NCI-H510A treated with DMSO at 0.1 percent for 48 hours (cell line): ENCODE data around the gene NOTCH3.

Experiments used
- DNase-seq: peaks from one replicate; lab custom pipeline; 2025; lab: John Stamatoyannopoulos, UW

Gene NOTCH3

GRCh38 chr19:15161028-15161984 is 39.5 kb downstream of the NOTCH3 start:
- no peak for DNase-seq

DNA sequence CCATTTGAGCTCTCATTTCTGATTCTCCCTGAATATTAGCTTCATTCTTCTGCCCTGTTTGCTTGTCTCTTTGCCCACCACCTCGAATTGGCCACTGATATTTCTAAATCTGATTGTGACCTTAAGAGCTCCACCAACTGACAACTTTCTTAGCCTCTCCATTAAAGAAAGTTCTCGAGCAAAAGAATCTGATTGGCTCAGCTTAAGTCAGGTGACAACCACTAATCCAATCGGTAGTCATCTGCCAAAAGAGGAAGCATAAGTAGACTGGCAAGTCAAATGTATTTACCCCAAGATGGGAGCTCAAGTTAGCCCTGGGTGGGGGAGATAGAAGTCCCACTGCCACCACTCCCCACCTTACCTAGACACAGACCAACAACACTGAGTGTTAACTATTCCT is 41.5 kb downstream of the NOTCH3 start:
- no peak for DNase-seq

GRCh38 chr19:15156391-15156790 is 44.4 kb downstream of the NOTCH3 start:
- DNase-seq, result no peak

GRCh38 chr19:15155296-15155695 is 45.5 kb downstream of the NOTCH3 start:
- DNase-seq, result no peak

DNA sequence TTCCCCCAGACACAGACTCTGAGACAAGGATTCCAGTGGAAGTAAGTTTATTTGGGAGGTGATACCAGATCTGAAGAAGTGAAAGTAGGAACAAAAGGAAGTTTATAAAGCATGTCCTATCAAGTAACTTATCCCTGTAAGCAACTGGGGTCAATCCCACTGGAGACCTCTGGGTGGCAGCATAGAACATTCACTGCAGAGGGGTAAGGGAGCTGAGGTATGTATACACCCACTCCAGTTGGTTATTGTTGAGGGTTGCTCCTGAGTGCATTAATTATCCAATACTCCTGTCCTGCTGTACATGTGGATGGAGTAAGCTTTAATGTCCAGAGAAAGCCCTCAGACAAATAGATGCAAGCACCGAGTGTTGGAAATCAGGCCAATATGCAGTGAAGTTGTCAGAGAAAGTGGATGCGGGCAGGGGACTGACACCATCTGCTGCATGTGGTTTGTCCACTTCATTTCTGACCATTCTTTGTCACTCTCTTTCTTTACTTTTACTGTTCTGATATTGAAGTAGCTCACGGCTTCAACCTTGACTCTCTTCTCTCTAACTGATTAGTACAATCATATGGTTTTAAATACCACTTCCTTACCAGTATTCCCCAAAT is 46.7 kb downstream of the NOTCH3 start:
- peak; percentile 29 for DNase-seq

GRCh38 chr19:15149737-15150136 is 51.1 kb downstream of the NOTCH3 start:
- DNase-seq, result no peak

DNA sequence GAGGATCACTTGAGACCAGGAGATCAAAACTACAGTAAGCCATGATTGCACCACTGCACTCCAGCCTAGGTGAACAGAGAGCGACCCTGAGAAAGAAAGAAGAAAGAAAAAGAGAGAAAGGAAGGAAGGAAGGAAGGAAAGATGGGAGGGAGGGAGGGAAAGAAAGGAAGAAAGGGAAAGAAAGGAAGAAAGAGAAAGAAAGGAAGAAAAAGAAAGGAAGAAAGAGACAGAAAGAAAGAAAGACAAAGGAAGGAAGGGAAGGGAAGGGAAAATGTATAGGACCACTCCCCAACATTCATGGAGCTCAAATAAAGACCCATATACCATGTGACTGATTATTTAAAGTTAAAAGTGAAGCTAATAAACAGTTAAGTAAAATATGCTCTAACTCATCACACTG is 53.7 kb downstream of the NOTCH3 start:
- DNase-seq, result no peak

DNA sequence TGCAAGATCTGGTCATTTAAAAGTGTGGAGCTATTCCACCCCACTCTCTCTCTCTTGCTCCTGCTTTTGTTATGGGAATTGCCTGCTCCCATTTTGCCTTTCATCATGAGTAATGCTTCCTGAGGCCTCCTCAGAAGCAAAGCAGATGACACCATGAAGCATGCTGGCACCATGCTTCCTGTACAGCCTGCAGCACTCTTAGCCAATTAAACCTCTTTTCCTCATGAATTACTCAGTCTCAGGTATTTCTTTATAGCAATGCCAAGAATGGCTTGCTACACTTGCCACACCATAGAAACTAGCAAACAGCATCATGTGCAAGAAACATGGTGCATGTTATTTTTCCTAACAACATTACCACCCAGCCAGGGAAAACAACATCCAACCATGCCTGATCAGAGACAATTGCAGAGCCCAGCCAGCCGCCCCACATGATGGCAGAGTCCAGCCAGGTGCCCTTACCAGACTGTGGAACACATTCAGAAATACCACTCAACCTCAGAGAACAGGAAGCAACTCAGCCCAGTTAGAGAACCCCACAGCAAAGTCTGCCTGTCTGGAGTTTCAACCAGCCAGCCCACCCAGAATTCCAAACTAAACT is 56.6 kb downstream of the NOTCH3 start:
- no peak for DNase-seq

DNA sequence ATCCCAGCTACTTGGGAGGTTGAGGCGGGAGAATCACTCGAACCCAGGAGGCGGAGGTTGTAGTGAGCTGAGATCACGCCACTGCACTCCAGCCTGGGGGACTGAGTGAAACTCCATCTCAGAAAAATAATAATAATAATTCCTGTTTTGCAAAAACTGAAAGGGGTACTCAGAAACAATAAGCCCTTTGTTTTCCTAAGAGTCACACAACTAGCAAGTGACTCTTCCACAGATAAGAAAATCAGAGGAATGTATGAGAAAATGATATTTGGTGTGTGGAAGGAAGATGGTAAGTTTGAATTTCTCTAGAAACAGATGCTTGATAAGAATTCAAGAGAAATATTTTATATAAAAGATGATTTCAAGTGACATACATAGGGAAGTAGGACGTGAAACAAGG is 58.5 kb downstream of the NOTCH3 start:
- no peak for DNase-seq

- DNase-seq, result no peak
These were observed 59.7 kb downstream of the NOTCH3 start for GRCh38 chr19:15141143-15141542.

- DNase-seq, result no peak
These were observed 62.4 kb downstream of the NOTCH3 start for GRCh38 chr19:15138427-15138826.

GRCh38 chr19:15137777-15138176 is 63.0 kb downstream of the NOTCH3 start:
- no peak for DNase-seq

- no peak for DNase-seq
These were observed 64.4 kb downstream of the NOTCH3 start for GRCh38 chr19:15136234-15136954.

- no peak for DNase-seq
These were observed 70.8 kb downstream of the NOTCH3 start for GRCh38 chr19:15129856-15130585.

DNA sequence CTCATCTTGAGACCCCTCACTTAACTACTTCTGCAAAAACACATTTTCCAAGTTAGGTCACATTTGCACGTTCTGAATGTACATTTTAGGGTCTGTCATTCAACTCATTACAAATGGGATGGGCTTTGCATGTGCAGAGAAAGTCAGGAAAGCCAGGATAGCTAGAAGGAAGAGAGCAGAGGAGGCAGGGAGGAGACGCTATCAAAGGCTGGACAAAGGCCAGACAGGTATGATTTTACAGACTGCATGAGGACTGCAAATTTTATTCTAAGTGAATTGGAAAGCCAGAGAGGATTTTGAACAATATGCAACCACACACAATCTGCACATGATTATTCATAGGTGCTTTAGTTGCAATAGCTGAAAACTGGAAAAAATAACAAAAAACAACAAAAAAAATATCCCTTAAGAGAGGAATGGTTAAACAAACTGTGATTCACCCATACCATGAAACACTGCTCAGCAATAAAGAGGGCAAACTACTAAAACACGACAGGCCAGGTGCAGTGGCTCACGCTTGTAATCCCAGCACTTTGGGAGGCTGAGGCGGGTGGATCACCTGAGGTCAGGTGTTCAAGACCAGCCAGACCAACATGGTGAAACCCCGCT is 72.5 kb downstream of the NOTCH3 start:
- DNase-seq, result no peak

- DNase-seq, result no peak
These were observed 74.5 kb downstream of the NOTCH3 start for GRCh38 chr19:15126131-15126910.

GRCh38 chr19:15125232-15126067 is 75.3 kb downstream of the NOTCH3 start:
- DNase-seq, result peak; percentile 97

DNA sequence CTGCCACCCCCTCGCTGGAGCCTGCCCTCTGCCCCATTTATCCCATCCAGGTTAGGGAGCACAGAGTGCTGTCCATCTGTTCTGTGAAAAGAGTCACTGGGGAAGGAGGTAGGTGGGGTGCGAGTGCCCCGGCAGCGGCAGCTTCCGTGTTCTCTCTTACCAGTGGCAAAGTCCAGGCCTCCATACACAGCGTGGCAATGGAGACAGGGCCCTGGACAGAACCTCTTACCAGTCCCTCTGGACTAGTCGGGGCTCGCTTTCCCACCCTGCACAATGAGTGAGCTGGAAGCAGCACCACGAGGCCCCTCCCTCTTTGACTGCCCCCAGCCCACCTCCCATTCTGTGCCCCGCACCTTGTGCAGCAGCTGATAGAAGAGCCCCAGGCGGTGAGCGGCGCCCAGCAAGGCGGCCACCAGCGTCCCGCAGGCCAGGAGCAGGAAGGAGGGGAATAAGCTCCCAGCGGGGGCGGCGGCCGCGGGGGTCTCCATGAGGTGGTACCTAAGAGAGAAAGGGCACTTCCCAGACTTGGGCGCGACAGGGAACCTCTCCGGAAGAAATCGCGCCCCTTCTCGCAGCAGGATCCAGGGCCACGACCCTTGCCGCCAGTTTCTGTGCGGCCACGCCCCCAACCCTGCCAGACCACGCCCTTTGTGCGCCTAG is 76.1 kb downstream of the NOTCH3 start:
- no peak for DNase-seq

DNA sequence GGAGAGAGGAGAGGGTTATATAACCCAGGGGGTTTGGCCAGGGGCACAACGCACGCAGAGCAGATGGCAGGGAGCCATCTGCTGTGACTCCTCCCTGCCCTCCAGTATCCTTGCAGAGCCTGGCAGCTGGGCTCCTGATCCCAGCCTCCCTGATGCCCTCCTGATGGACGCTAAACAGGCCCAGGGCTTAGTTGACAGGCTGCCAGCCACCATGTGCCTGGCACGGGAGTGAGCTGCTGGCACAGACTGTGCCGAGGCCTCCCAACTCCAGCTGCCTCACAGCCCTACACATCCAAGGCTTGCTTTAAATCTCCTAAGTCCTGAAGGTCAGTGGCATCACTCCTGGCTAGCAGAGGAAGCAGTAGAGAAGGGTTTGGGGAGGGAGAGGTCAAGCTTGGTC is 76.9 kb downstream of the NOTCH3 start:
- no peak for DNase-seq
